ENCODE measurements around the gene AUP1.
A peak's percentile ranks its signal among the peaks of the same experiment; 100 is the strongest.

Gene AUP1

GRCh38 chr2:74558284-74559230 is 29.1 kb upstream of the AUP1 start:
- no peak for DNase-seq (ENCODE audit: low spot score)
- TF ChIP-seq, protein P1, sequence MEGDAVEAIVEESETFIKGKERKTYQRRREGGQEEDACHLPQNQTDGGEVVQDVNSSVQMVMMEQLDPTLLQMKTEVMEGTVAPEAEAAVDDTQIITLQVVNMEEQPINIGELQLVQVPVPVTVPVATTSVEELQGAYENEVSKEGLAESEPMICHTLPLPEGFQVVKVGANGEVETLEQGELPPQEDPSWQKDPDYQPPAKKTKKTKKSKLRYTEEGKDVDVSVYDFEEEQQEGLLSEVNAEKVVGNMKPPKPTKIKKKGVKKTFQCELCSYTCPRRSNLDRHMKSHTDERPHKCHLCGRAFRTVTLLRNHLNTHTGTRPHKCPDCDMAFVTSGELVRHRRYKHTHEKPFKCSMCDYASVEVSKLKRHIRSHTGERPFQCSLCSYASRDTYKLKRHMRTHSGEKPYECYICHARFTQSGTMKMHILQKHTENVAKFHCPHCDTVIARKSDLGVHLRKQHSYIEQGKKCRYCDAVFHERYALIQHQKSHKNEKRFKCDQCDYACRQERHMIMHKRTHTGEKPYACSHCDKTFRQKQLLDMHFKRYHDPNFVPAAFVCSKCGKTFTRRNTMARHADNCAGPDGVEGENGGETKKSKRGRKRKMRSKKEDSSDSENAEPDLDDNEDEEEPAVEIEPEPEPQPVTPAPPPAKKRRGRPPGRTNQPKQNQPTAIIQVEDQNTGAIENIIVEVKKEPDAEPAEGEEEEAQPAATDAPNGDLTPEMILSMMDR (IDR thresholded peaks at IDR 0.05; ENCODE audit: extremely low read depth, insufficient read depth, missing control alignments) = no peak
- in situ Hi-C loops (cut with MboI; ENCODE audit: low pct_unique_long_range_greater_than_20kb, low sequenced_read_pairs, unreplicated experiment) = no loop called here

GRCh38 chr2:74556831-74557370 is 27.4 kb upstream of the AUP1 start:
- no peak for DNase-seq (ENCODE audit: low spot score)
- in situ Hi-C loops (cut with MboI; ENCODE audit: low pct_unique_long_range_greater_than_20kb, low sequenced_read_pairs, unreplicated experiment) = no loop called here
- TF ChIP-seq, protein P1 (IDR thresholded peaks at IDR 0.05; ENCODE audit: extremely low read depth, insufficient read depth, missing control alignments) = no peak

DNA sequence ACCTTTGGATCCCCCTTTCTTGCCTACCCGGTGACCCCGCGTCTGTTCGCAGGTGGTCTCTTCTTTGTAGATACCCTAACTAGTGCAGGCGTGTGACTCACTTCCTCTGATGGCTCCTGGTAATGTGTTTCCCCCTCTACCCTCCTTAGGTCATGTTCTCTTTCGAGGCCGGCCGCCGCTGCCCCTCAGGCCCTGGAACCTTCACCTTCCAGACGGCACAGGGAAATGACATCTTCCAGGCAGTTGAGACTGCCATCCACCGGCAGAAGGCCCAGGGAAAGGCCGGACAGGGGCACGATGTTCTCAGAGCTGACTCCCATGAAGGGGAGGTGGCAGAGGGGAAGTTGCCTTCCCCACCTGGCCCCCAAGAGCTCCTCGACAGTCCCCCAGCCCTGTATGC is 26.7 kb upstream of the AUP1 start:
- in situ Hi-C loops (cut with MboI; ENCODE audit: low pct_unique_long_range_greater_than_20kb, low sequenced_read_pairs, unreplicated experiment) = no loop called here
- TF ChIP-seq, protein P1 (IDR thresholded peaks at IDR 0.05; ENCODE audit: extremely low read depth, insufficient read depth, missing control alignments) = no peak
- no peak for DNase-seq (ENCODE audit: low spot score)

GRCh38 chr2:74555610-74556103 is 26.2 kb upstream of the AUP1 start:
- no peak for DNase-seq (ENCODE audit: low spot score)
- in situ Hi-C loops (cut with MboI; ENCODE audit: low pct_unique_long_range_greater_than_20kb, low sequenced_read_pairs, unreplicated experiment) = no loop called here
- TF ChIP-seq, protein P1 (IDR thresholded peaks at IDR 0.05; ENCODE audit: extremely low read depth, insufficient read depth, missing control alignments) = no peak

GRCh38 chr2:74554820-74555531 is 25.5 kb upstream of the AUP1 start:
- peak; percentile 70 for DNase-seq (ENCODE audit: low spot score)
- TF ChIP-seq, protein P1 (IDR thresholded peaks at IDR 0.05; ENCODE audit: extremely low read depth, insufficient read depth, missing control alignments) = no peak
- in situ Hi-C loops (cut with MboI; ENCODE audit: low pct_unique_long_range_greater_than_20kb, low sequenced_read_pairs, unreplicated experiment) = no loop called here
